Measurements from ENCODE around the gene HOXC13.

The HOXC13 gene

DNA sequence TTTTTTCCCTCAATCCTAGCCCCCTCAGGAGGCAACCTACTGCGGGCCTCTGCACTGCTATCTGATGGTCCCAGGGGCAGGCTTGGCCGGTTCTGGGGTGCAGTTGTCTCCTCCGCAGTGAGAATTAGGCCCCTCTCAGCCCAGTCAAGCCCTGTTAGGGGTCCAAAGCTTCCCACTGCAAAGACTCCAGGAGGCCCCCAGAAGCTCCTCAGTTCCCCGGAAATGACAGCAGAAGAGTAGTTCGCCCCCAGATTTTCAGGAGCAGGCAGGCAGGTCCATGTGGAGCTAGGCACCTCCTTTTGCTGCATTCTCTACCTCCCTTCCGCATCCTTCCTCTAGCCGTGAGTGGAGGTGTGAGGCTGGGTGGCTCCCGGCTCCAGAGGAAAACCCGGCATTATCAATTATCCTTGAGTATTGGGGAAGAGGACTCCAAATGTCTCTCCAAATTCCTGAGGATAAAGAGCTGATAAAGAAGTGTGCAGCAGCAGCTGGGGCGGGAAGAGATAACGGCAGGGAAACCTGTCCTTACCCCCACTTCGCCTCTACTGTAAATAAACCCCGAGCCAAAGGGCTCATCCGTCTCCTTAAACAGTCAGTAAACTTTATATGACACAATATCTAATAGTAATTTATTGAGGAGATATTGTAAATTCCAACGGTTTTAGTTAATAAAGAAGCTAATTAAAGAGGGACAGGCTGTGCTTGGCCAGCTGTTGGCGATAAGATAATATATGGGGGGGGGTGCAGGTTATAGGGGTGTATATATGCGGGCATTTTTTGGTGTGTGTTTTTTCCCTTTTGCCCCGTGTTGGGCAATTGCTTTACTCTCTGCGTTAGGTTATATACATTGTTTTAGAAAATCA, 15.4 kb downstream of the HOXC13 start:
- TF ChIP-seq, protein P1, sequence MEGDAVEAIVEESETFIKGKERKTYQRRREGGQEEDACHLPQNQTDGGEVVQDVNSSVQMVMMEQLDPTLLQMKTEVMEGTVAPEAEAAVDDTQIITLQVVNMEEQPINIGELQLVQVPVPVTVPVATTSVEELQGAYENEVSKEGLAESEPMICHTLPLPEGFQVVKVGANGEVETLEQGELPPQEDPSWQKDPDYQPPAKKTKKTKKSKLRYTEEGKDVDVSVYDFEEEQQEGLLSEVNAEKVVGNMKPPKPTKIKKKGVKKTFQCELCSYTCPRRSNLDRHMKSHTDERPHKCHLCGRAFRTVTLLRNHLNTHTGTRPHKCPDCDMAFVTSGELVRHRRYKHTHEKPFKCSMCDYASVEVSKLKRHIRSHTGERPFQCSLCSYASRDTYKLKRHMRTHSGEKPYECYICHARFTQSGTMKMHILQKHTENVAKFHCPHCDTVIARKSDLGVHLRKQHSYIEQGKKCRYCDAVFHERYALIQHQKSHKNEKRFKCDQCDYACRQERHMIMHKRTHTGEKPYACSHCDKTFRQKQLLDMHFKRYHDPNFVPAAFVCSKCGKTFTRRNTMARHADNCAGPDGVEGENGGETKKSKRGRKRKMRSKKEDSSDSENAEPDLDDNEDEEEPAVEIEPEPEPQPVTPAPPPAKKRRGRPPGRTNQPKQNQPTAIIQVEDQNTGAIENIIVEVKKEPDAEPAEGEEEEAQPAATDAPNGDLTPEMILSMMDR (IDR thresholded peaks at IDR 0.05; ENCODE audit: extremely low read depth, insufficient read depth, missing control alignments) = no peak
- DNase-seq (ENCODE audit: low spot score) = no peak
- in situ Hi-C loops (cut with MboI; ENCODE audit: low pct_unique_long_range_greater_than_20kb, low sequenced_read_pairs, unreplicated experiment) = no loop called here

DNA sequence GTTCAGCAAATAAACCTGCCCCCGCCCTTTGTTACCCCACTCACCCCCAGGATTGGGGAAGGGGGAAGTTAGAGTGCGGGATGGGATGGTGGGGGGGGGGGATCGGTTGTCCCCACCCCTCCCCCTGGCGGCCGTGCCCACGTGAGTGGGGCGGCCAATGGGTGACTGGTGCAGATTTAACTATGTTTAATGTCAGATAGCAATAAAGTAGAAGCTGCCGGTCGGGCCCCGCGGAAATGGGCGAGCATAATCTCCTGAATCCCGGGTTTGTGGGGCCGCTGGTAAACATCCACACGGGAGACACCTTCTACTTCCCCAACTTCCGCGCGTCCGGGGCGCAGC, 16.0 kb downstream of the HOXC13 start, which contains the start of gene HOXC12:
Gene HOXC12 (plus strand): TSS at position 210 of the 342 bp plus-strand sequence. CDS start 27 bp downstream, at position 237.
- TF ChIP-seq, protein P1 (IDR thresholded peaks at IDR 0.05; ENCODE audit: extremely low read depth, insufficient read depth, missing control alignments) = no peak
- in situ Hi-C loops (cut with MboI; ENCODE audit: low pct_unique_long_range_greater_than_20kb, low sequenced_read_pairs, unreplicated experiment) = no loop called here
- DNase-seq (ENCODE audit: low spot score) = no peak

DNA sequence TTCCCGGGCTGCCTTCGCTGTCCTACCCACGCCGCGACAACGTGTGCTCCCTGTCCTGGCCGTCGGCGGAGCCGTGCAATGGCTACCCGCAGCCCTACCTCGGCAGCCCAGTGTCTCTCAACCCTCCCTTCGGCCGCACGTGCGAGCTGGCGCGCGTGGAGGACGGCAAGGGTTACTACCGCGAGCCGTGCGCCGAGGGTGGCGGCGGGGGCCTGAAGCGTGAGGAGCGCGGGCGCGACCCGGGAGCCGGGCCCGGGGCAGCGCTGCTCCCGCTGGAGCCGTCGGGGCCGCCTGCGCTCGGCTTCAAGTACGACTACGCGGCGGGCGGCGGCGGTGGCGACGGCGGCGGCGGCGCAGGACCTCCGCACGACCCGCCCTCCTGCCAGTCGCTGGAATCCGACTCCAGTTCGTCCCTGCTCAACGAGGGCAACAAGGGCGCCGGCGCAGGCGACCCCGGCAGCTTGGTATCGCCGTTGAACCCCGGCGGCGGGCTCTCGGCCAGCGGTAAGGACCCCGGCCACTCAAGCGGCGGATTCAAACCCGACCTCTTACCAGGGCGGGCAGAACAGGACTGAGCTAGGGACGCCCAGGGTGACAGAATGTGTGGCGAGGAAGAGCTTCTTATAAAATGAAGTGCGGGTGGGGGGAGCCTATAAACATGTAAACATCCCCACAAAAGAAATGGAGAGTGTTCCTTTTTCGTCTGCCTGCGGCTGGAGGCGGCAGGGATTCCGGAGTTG, 16.6 kb downstream of the HOXC13 start:
- in situ Hi-C loops (cut with MboI; ENCODE audit: low pct_unique_long_range_greater_than_20kb, low sequenced_read_pairs, unreplicated experiment) = no loop called here
- no peak for DNase-seq (ENCODE audit: low spot score)
- TF ChIP-seq, protein P1 (IDR thresholded peaks at IDR 0.05; ENCODE audit: extremely low read depth, insufficient read depth, missing control alignments) = no peak

DNA sequence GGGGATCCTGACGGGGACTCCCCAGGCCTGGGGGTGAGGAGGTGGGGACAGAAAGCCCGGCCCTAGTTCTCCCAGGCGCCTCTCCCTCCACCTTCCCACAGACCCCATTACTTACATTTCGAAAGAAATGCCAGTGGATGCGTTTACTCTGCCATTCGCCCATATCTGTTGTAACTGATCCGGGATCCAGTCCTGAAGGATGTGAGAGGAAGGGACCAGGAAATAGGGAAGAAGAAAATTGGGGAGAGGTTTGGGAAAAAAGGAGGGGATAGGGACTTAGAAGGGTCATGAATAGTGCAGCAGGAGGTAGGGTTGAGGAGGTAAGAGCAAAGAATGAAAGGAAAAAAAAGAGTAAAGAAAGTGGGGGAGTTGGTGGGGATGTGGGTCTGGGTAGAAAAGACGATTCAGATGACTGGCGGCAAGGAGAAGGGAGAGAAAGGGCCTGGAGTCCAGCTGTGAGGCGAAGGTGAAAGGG, 17.2 kb downstream of the HOXC13 start:
- in situ Hi-C loops (cut with MboI; ENCODE audit: low pct_unique_long_range_greater_than_20kb, low sequenced_read_pairs, unreplicated experiment) = no loop called here
- no peak for DNase-seq (ENCODE audit: low spot score)
- TF ChIP-seq, protein P1 (IDR thresholded peaks at IDR 0.05; ENCODE audit: extremely low read depth, insufficient read depth, missing control alignments) = no peak

DNA sequence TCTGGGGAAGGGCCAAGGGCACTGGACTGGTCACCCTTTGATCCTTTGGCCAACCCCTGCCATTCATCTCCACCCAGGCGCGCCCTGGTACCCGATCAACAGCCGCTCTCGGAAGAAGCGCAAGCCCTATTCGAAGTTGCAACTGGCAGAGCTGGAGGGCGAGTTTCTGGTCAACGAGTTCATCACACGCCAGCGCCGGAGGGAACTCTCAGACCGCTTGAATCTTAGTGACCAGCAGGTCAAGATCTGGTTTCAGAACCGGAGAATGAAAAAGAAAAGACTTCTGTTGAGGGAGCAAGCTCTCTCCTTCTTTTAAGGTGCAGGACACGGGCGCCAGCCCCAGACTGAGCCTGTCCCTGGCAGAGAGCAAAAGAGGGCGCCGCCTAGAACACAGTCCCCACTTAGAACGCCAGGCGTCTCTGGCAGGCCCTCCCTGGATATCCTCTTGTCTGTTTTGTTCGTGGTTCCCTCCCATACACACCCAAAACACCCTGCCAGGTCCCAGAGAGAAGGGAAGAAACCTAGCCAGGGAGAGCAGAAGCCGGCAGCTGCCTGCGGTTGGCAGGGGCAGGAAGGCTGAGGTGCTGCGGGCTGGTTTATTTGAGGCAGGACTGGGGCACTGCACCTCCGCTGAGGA, 17.7 kb downstream of the HOXC13 start:
- no peak for DNase-seq (ENCODE audit: low spot score)
- in situ Hi-C loops (cut with MboI; ENCODE audit: low pct_unique_long_range_greater_than_20kb, low sequenced_read_pairs, unreplicated experiment) = no loop called here

More for the DNA sequence above, 17.7 kb downstream of the HOXC13 start:
- TF ChIP-seq, protein P1 (IDR thresholded peaks at IDR 0.05; ENCODE audit: extremely low read depth, insufficient read depth, missing control alignments) = no peak

Measured in GM13977 (cell line).